Cortex of kidney (tissue), 1 donor: ENCODE data around the gene MYL7.
"Not testable (repeated sequence)": the region's sequence is repeated elsewhere in the genome, so short reads cannot be mapped to it uniquely, and the experiment has no call there.

Source experiments
- DNase-seq: peaks from one replicate; lab custom pipeline; 2025; lab: John Stamatoyannopoulos, UW

Gene MYL7

DNA sequence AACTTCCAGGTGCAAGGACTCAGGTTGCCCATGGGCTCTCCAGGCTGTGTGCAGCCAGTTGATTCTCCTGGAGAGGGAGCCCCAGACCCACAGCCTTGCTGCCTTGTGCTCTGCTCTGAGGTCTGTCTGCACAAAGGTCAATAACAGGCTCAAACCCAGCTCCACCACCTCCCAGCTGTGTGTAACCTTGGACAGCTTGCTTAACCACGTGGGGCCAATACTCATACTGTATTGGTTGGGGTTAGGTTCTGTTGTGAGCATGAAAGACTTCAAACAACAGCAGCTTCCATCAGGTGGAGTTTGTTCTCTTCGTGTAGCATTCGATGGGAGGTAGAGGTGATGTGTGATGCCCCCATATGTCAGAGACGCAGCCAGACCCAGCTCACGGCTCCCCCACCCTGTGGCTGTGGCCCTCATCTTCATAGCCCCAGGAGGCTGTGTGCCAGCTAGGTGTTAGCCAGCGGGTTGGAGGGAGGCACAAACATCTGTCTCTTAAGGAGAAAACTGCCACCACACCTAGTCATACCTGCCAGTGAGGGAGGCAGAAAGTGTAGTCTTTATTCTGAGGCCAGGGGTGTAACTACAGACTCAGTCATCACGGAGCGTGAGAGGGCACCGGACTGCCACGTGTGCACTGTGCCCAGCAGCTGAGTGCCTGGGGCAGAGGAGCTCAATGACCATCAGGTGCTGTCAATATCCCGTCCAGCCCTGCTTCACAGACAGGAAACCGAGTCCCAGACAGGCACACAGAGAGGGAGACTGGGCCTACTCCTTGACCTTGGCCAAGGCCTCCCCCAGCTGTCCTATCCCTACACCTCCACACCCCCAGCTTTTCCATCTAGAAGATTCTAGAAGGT is 9.7 kb downstream of the MYL7 start:
- DNase-seq = no peak

GRCh38 chr7:44128721-44129582 is 12.2 kb downstream of the MYL7 start:
- no peak for DNase-seq

DNA sequence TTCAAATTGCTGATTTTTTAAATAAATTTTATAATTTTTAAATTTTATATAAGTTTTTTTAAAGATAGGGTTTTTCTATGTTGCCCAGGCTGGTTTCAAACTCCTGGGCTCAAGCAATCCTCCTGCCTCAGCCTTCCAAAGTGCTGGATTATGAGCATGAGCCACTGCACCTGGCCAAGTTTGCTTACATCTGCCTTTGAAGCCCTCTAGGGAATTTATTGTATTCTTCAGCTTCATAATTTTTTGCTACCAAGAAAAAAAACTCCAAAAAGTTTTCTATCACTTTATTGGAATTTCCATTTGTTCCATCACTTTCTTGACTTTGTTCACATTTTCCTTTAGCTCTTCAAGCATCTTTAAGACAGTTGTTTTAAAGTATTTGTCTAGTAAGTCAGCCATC is 14.0 kb downstream of the MYL7 start:
- no peak for DNase-seq

DNA sequence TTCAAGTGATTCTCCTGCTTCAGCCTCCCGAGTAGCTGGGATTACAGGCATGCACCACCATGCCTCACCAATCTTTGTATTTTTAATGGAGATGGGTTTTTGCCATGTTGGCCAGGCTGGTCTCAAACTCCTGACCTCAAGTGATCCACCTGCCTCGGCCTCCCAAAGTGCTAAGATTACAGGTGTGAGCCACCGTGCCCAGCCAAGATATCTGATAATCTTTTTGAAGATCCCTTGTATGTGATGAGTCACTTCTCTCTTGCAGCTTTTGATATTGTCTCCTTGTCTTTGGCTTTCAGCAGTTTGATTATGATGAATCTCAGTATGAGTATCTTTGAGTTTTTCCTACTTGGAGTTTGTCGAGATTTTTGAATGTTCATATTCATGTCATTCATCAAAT is 14.6 kb downstream of the MYL7 start:
- not testable (repeated sequence) for DNase-seq

- no peak for DNase-seq
These were observed 16.3 kb downstream of the MYL7 start for GRCh38 chr7:44124822-44125202.

DNA sequence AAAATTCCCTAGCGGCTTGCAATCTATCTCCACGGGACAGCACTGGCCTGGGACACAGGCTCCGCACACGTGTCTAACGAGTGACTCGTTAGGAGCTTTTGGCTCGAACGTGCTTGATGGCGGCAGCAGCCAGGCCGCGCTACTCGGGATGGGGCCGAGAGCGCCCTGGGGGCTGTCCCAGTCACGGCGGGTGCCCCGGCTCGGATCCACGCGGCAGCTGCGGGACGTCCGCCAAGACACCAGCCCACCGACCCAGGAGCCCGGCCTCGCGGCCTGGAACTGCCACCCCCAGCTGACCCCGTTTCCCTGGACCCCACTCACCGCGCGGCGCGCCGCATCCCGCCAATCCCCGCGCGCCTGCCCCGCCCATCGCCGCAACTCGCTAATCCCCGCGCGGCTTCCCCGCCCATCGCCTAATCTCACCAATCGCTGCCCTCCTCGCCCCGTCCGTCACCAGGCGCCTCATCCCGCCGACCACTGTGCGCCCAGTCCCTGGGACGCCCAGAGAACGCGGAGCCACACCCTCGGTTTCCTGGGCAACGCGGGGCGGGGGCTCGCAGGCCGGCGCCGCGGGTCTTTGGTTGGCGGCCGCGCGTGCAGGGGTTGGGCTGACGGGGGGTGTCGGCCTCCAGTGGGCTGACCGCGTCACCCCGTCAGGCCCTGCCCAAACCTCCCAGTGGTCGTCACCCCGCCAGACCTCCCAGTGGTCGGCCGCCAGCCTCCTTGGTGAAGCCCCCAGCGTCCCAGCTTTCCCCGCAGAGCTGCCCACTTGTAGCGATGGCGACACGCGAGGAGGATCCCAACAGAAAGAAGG is 17.7 kb downstream of the MYL7 start, which contains the start of gene POLD2:
Gene POLD2, minus strand, starts transcription at position 359 of the 814 bp plus-strand sequence. CDS start 1,495 bp downstream, outside the sequence.
- DNase-seq = peak; percentile 99

DNA sequence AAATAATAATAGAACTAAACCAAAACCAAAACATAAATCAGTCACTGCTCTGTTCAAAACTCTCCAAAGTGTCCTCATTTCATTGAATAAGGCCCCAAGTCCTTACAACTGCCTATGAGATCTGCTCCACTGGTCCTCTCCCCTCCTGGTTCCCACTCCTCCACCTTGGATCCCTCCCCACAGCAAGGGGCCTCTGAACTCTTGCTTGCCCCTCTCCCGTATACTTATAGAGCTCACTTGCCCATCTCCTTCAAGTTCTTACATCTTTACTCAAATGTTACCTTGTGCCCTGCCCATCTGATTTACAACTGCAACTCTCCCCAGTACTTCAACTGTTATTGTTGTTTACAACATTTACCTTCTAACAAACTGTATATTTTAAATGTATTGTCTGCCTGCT is 18.6 kb downstream of the MYL7 start:
- no peak for DNase-seq

DNA sequence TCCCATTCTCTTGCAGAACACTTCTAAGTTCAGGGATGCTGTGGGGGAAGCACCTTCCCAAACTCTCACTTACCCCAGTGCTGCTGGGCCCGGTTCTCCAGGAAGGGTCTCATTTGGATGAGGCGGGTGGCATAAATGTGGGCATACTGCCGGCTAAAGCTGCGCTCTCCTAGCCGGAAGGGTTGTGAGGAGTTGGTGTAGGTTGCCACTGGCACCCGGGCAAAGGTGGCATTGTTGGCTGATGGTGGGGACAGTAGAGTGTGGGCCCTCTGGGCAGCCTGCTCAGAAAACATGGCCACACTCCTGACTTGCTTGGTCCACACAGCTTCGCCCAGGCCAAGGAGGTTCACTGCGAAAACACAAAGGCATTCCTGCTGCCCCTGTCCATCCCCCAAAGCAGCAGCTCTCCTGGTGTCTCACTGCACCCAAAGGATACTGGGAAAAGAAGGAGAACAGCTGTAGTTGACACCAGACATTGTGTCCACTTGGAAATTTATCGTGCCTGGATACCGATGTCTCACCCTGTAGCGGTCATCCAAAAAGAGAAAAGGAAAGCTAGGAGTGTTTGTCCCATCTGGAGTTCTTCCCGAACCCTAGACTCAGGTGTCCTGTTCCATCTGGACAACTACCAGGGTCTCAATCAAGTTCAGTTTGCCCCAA is 19.2 kb downstream of the MYL7 start:
- DNase-seq = no peak

DNA sequence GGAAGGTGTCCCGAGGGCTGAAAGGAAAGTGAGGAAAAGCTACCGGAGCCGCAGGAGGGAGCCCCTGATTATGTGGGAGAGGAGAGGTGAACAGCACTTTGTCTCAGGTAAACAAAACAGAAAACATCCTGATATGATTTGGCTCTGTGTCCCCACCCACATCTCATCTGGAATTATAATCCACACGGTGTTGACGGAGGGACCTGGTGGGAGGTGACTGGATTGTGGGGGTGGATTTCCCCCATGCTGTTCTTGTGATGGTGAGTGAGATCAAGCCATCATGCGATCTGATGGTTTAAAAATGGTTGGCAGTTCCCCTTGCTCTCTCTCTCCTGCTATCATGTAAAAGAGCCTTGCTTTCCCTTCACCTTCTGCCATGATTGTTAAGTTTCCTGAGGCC is 20.7 kb downstream of the MYL7 start:
- DNase-seq = no peak

GRCh38 chr7:44119829-44120380 is 21.2 kb downstream of the MYL7 start:
- no peak for DNase-seq

- no peak for DNase-seq
These were observed 23.2 kb downstream of the MYL7 start for GRCh38 chr7:44117801-44118429.

DNA sequence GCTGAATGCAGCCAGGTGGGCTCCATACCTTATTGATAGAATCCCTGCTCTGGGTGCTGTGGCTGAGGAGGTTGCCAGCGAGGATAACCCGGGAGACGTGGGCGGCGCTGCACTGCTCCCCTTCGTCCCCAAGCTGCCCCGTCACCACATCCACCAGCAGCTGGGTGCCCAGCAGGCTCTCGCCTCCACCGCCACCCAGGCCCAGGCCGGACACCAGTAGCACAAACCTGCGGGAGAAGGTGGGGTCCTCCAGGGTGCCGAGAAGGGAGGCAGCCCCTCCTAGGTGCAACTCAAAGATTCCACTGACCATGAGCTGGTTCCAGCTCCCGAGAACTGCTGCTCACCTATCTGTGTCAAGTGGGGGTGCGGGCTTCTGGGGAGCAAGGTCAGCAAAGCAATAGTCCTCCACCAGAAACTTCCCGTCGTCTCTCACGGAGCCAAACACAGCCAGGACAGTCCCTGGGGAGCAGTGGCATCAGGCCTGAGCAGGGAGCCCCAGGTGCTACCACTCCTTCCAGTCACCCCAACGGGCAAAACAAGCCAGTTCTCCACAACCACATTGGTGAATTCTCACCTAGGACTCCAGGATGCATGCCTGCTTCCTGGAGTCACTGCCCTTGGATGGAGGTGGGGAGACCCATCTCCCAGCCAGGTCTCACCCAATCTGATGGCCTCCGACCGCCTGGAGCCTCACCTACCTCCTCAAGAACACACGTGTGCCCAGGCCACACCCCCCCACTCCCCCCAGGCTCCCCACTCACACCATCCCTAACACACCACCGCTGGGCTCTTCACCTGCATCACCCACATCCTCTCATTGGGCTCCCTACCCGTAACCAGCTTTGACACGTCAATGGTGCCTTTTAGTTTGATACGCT is 24.1 kb downstream of the MYL7 start:
- DNase-seq = no peak

DNA sequence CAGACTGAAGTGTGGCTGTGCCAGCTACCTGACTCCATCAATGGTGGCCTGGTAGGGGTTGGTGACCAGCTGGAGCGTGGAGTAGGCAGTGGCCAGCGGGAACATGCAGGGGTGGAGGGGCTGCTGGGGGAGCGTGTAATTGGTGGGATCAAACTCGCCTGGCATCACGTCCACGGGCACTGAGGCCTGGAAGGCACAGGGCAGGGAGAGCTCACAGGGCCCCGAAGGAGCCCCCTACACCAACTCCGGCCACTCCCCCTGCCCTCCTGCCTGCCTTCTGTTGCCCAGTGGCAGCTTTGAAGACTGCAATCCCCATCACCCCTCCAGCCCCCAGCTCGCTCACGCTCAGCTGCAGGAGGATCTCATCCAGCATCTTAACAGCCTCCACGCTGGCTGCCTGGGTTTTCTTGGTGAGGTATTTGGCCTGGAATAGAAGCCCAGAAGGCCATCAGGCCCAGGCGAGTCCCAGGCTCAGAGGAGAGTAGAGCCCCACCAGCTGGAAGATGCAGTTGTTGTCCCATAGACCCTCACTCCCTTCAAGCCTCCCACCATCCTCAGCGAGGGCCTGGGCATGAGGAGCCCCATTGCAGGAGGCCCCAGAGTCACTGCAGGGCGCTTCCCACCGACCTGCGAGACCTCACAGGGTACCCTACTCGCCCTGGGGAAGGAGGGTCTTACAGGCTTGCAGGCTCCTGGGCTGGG is 24.9 kb downstream of the MYL7 start:
- DNase-seq = no peak

GRCh38 chr7:44114586-44115310 is 26.4 kb downstream of the MYL7 start:
- DNase-seq = no peak

DNA sequence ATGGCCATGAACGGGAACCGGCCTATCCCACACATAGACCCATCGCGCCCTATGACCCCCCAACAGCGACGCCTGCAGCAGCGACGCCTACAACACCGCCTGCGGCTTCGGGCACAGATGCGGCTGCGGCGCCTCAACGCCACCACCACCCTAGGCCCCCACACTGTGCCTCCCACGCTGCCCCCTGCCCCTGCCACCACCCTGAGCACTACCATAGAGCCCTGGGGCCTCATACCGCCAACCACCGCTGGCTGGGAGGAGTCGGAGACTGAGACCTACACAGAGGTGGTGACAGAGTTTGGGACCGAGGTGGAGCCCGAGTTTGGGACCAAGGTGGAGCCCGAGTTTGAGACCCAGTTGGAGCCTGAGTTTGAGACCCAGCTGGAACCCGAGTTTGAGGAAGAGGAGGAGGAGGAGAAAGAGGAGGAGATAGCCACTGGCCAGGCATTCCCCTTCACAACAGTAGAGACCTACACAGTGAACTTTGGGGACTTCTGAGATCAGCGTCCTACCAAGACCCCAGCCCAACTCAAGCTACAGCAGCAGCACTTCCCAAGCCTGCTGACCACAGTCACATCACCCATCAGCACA is 27.3 kb downstream of the MYL7 start:
- no peak for DNase-seq

GRCh38 chr7:44112997-44113763 is 28.0 kb downstream of the MYL7 start:
- DNase-seq = no peak
